HepG2 (cell line): Measurements from ENCODE around the gene NPBWR2.

Source experiments
- BCL6 ChIP-seq: IDR thresholded peaks from 2 replicates; pipeline ENCODE4 v1.6.1; 2016; ENCODE audit warnings: missing genetic modification reagents, missing compliant biosample characterization
- EZH2 ChIP-seq: conservative IDR thresholded peaks from 2 replicates; pipeline ENCODE4 v1.6.1; 2012; ENCODE audit warnings: mild to moderate bottlenecking, low read depth, low read length, moderate library complexity
- FOXJ3 ChIP-seq: sonication (generic); formaldehyde crosslinking; IDR thresholded peaks from 2 replicates; pipeline ENCODE4 v1.4.0; 2020; ENCODE audit warnings: missing genetic modification reagents, mild to moderate bottlenecking, borderline replicate concordance
- FOXP1 ChIP-seq, 2 experiments: fragments of 450-650 bp in 1 of 2; IDR thresholded peaks; 2 replicates each; pipeline ENCODE4 v1.6.1; 2017 to 2018; ENCODE audit warnings: antibody characterized with exemption in 1 of 2
- GABPB1 ChIP-seq: IDR thresholded peaks from 2 replicates; pipeline ENCODE4 v1.6.1; 2016; ENCODE audit warnings: mild to moderate bottlenecking, missing genetic modification reagents, moderate library complexity, missing compliant biosample characterization
- MXD4 ChIP-seq: IDR thresholded peaks from 2 replicates; pipeline ENCODE4 v1.6.1; 2016; ENCODE audit warnings: mild to moderate bottlenecking, missing biosample characterization, missing genetic modification reagents
- POLR2A ChIP-seq, 2 experiments: IDR thresholded peaks; 2 replicates each; pipeline ENCODE4 v1.6.1; 2011; ENCODE audit warnings: low read depth in 2 of 2, low read length in 2 of 2, mild to moderate bottlenecking in 1 of 2, moderate library complexity in 1 of 2; ENCODE audit not compliant: insufficient read depth in 1 of 2
- SSRP1 ChIP-seq: IDR thresholded peaks from 2 replicates; pipeline ENCODE4 v1.6.1; 2016; ENCODE audit warnings: control low read depth
- ZNF225 ChIP-seq: sonication (generic); formaldehyde crosslinking; IDR thresholded peaks from 2 replicates; pipeline ENCODE4 v1.4.0; 2020; ENCODE audit warnings: mild to moderate bottlenecking, missing genetic modification reagents
- TF ChIP-seq, protein P1 (sequence below): IDR thresholded peaks from 2 replicates; pipeline ENCODE4 v1.6.1; 2012; ENCODE audit warnings: low read depth, low read length, improper control_type of control experiment
- TF ChIP-seq, protein P2 (sequence below): sonication (generic); formaldehyde crosslinking; IDR thresholded peaks from 2 replicates; pipeline ENCODE4 v1.4.0; 2020; ENCODE audit warnings: missing genetic modification reagents

DNA sequence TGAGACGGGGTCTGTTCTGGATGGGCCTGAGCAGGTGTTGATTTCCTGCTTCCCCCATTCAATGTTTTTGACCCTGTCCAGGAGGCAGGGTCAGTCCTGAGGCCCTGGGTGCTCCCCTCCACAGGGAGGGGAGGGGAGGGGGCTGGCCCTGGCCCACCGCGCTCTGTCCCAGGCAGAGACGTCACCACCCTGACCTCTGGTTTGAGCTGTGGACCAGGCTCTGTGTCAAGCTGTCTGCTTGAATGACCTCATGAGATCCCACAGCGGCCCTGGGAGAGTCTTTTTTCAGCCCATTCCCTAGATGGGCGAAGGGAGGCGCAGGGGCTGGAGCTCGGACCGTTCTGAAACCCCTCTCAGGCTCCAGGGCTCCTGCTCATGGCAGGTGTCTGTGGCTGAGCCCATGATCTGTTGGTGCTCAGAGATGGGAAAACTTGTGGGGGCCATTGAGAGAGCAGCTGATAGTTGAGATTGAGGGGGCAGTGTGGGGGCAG lies 14.3 kb downstream of the NPBWR2 start:
- TF ChIP-seq EZH2 (no peak; the same call in 1 of the 2 replicates), FOXP1 (IDR thresholded peaks at IDR 0.05) (no peak), FOXP1 (CRISPR knock-in tag; IDR thresholded peaks at IDR 0.05) (no peak), MXD4 (CRISPR knock-in tag) (no peak), GABPB1 (CRISPR knock-in tag) (no peak), BCL6 (CRISPR knock-in tag) (no peak), POLR2A (IDR thresholded peaks at IDR 0.05; ENCODE audit: insufficient read depth in 1 of 2, low read depth in 2 of 2, low read length in 2 of 2) (no peak), ZNF225 (no peak), FOXJ3 (CRISPR knock-in tag) (no peak), SSRP1 (CRISPR knock-in tag) (no peak)
- TF ChIP-seq, protein P1, sequence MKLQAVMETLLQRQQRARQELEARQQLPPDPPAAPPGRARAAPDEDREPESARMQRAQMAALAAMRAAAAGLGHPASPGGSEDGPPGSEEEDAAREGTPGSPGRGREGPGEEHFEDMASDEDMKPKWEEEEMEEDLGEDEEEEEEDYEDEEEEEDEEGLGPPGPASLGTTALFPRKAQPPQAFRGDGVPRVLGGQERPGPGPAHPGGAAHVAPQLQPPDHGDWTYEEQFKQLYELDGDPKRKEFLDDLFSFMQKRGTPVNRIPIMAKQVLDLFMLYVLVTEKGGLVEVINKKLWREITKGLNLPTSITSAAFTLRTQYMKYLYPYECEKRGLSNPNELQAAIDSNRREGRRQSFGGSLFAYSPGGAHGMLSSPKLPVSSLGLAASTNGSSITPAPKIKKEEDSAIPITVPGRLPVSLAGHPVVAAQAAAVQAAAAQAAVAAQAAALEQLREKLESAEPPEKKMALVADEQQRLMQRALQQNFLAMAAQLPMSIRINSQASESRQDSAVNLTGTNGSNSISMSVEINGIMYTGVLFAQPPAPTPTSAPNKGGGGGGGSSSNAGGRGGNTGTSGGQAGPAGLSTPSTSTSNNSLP, result no peak
- TF ChIP-seq, protein P2, sequence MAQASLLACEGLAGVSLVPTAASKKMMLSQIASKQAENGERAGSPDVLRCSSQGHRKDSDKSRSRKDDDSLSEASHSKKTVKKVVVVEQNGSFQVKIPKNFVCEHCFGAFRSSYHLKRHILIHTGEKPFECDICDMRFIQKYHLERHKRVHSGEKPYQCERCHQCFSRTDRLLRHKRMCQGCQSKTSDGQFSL (CRISPR knock-in tag), result no peak
